K562 (cell line): ENCODE measurements around the gene SVOP. TPM values are rescaled to one million over a fixed set of nuclear protein-coding genes. Genes with fewer than 3 reads are reported as not detected.

Experiments
- ATAC-seq: fragments of 200-7000 bp; cut with Tn5 transposase; 3 replicates; pipeline ENCODE4 v1.9.1; 2020; ENCODE audit warnings: moderate library complexity
- BruUV-seq: library from RNA; stranded (reverse); fragments of 400-500 nt; replicated peaks from 2 replicates; lab custom pipeline; 2021; lab: Mats Ljungman, UMichigan
- CTCF ChIA-PET: fragments of 300-600 bp; formaldehyde crosslinking; extraction: SDS; loops from one replicate; lab custom pipeline; 2021; ENCODE audit warnings: low intra/inter-chr PET ratio; lab: Yijun Ruan, JAX
- POLR2A ChIA-PET: fragments of 300-600, 350-650 bp; sonication (Branson Sonifier 250); formaldehyde crosslinking; extraction: SDS; loops from one replicate; lab custom pipeline; 2021; ENCODE audit warnings: antibody characterized with exemption, inconsistent platforms; lab: Yijun Ruan, JAX
- DNase-seq, 4 experiments: peaks; one replicate each; pipeline versions ENCODE4 v3.0.0 to v3.0.0-alpha.2; 2011 to 2018; ENCODE audit warnings: low spot score in 3 of 4, mixed read lengths in 3 of 4; ENCODE audit errors: extremely low read depth in 1 of 4
- FAIRE-seq: peaks from 2 replicates; lab custom pipeline; 2011; peaks lifted over from hg19 to GRCh38; lab: Jason Lieb, UNC
- H2AFZ ChIP-seq: 2 replicates; pipeline ENCODE4 v1.6.0; 2011; ENCODE audit warnings: low read depth, low read length, control low read depth, inconsistent platforms
- H3K27ac ChIP-seq: fragments of 200-600 bp; 3 replicates; pipeline ENCODE4 v1.8.0; 2011; ENCODE audit warnings: low read depth, mild to moderate bottlenecking, control low read depth, inconsistent platforms, low read length, moderate library complexity, mixed read lengths; ENCODE audit errors: extremely low read depth
- H3K27me3 ChIP-seq, 2 experiments: fragments of 300-600 bp in 1 of 2; 2 replicates in 1 of 2; 3 replicates in 1 of 2; pipeline versions ENCODE4 v1.6.0 to v1.8.0; 2011; ENCODE audit warnings: inconsistent platforms in 2 of 2, low read length in 2 of 2, mild to moderate bottlenecking in 1 of 2, mixed read lengths in 1 of 2, moderate library complexity in 1 of 2; ENCODE audit not compliant: control insufficient read depth in 2 of 2, insufficient read depth in 2 of 2
- H3K36me3 ChIP-seq: fragments of 300-600 bp; 3 replicates; pipeline ENCODE4 v1.8.0; 2011; ENCODE audit warnings: mild to moderate bottlenecking, low read length, inconsistent platforms; ENCODE audit not compliant: control insufficient read depth, insufficient read depth
- H3K4me1 ChIP-seq, 2 experiments: fragments of 200-600 bp in 1 of 2; replicated peaks in 1 of 2; 2 replicates in 1 of 2; 3 replicates in 1 of 2; pipeline versions ENCODE4 v1.5.1 to v1.8.0; 2011; ENCODE audit warnings: inconsistent platforms in 2 of 2, low read length in 2 of 2, mild to moderate bottlenecking in 1 of 2, mixed read lengths in 1 of 2, moderate library complexity in 1 of 2; ENCODE audit not compliant: control insufficient read depth in 2 of 2, insufficient read depth in 2 of 2
- H3K4me2 ChIP-seq: 2 replicates; pipeline ENCODE4 v1.6.1; 2011; ENCODE audit warnings: low read length, control low read depth, inconsistent platforms, mixed read lengths; ENCODE audit not compliant: insufficient read depth
- H3K4me3 ChIP-seq: fragments of 200-600 bp; sonication (generic), shearing (Covaris generic); 2 replicates; pipeline ENCODE4 v1.5.1; 2016; ENCODE audit warnings: control low read depth, inconsistent platforms
- H3K79me2 ChIP-seq: fragments of 200-600 bp; 3 replicates; pipeline ENCODE4 v1.8.0; 2011; ENCODE audit warnings: low read length, inconsistent platforms; ENCODE audit not compliant: control insufficient read depth, insufficient read depth
- H3K9ac ChIP-seq, 2 experiments: 2 replicates each; pipeline versions ENCODE4 v1.6.0 to v1.6.1; 2011; ENCODE audit warnings: low read depth in 2 of 2, low read length in 2 of 2, control low read depth in 1 of 2, inconsistent platforms in 1 of 2, mild to moderate bottlenecking in 1 of 2, mixed read lengths in 1 of 2; ENCODE audit not compliant: insufficient read depth in 1 of 2
- H3K9me1 ChIP-seq: one replicate; pipeline ENCODE4 v1.6.0; 2011; ENCODE audit warnings: inconsistent platforms, mild to moderate bottlenecking, low read length, moderate library complexity; ENCODE audit not compliant: control insufficient read depth, insufficient read depth
- H3K9me3 ChIP-seq: replicated peaks from 2 replicates; pipeline ENCODE4 v1.5.1; 2011; ENCODE audit warnings: low read depth, low read length, inconsistent platforms; ENCODE audit not compliant: control insufficient read depth, insufficient read depth
- H4K20me1 ChIP-seq: replicated peaks from 2 replicates; pipeline ENCODE4 v1.6.1; 2011; ENCODE audit warnings: low read length, inconsistent platforms, mixed read lengths; ENCODE audit not compliant: control insufficient read depth, insufficient read depth
- BDP1 ChIP-seq: IDR thresholded peaks from 3 replicates; pipeline ENCODE4 v1.6.1; 2011; ENCODE audit not compliant: insufficient read length, insufficient read depth
- MTA1 ChIP-seq: fragments of 450-650 bp; IDR thresholded peaks from 2 replicates; pipeline ENCODE4 v1.6.1; 2017; ENCODE audit warnings: borderline replicate concordance
- TARDBP ChIP-seq: fragments of 450-650 bp; IDR thresholded peaks from 2 replicates; pipeline ENCODE4 v1.6.1; 2016
- ZEB2 ChIP-seq: fragments of 450-650 bp; IDR thresholded peaks from 2 replicates; pipeline ENCODE4 v1.6.1; 2016
- ZNF444 ChIP-seq: fragments of 250-450 bp; sonication (Bioruptor Pico); IDR thresholded peaks from 2 replicates; pipeline ENCODE4 v1.4.0; 2020; ENCODE audit warnings: mild to moderate bottlenecking, moderate library complexity
- WGBS: fragments of 100-300 bp; shearing (Covaris generic); methylation state at CpG from one replicate; pipeline ENCODE4 v1.1.6; 2016; ENCODE audit warnings: low coverage, mixed read lengths; ENCODE audit not compliant: insufficient coverage; ENCODE audit errors: missing lambda C conversion rate; 5-methylcytosine and 5-hydroxymethylcytosine counted together
- in situ Hi-C: fragments of 300-500 bp; cut with MboI; formaldehyde crosslinking; loops from 4 replicates; pipeline ENCODE4 v1.15.0; 2018; ENCODE audit warnings: inconsistent platforms, mixed read lengths
- intact Hi-C: fragments of 100-400 bp; cut with micrococcal nuclease; formaldehyde crosslinking; loops from 2 replicates; pipeline ENCODE4 v1.14.2; 2022
- polyA plus RNA-seq, 8 experiments: library from polyadenylated mRNA; depleted of rRNA in 4 of 8; stranded (reverse) in 5 of 8; unstranded in 3 of 8; fragments of >200 nt; fragmentation: Nextera tagmentation in 2 of 8; fragmentation: Illumina TruSeq in 1 of 8; extraction: Ambion mirVana in 2 of 8; extraction: Trizol in 1 of 8; gene quantifications; 2 replicates each; pipeline versions ENCODE4 v1.2.1 to v1.2.3, GENCODE V29; 2011 to 2014; ENCODE audit warnings: inconsistent platforms in 1 of 8, missing spikeins in 1 of 8
- total RNA-seq, 7 experiments: library from RNA; depleted of rRNA in 6 of 7; stranded (reverse); fragments of >200 nt in 6 of 7; fragmentation: Illumina TruSeq in 2 of 7; extraction: Trizol in 2 of 7; gene quantifications; 2 replicates each; pipeline versions ENCODE4 v1.2.1 to v1.2.3, GENCODE V29; 2011 to 2021; ENCODE audit warnings: low replicate concordance in 1 of 7
- TF ChIP-seq, protein P1 (sequence below): fragments of 450-650 bp; IDR thresholded peaks from 2 replicates; pipeline ENCODE4 v1.6.1; 2017; ENCODE audit warnings: antibody characterized with exemption
- TF ChIP-seq, protein P2 (sequence below), 3 experiments: fragments of 200-800 bp in 1 of 3; fragments of 250-450 bp in 1 of 3; fragments of 450-650 bp in 1 of 3; sonication (Bioruptor Pico) in 1 of 3; sonication (Bioruptor generic) in 1 of 3; formaldehyde crosslinking in 1 of 3; IDR thresholded peaks; 2 replicates each; pipeline versions ENCODE4 v1.6.1 to v1.8.0; 2016 to 2022; ENCODE audit warnings: mild to moderate bottlenecking in 2 of 3, missing genetic modification characterization in 2 of 3, missing compliant biosample characterization in 1 of 3, moderate library complexity in 1 of 3
- TF ChIP-seq, protein P3 (sequence below): fragments of 250-450 bp; sonication (Bioruptor Pico); IDR thresholded peaks from 2 replicates; pipeline ENCODE4 v1.4.0; 2020; ENCODE audit warnings: mild to moderate bottlenecking

Gene SVOP
- total and polyA plus RNA-seq, 9 of the 15 experiments (the other 6 are each of a cell fraction or from before 2014, with no cell fraction given): 0.01 to 0.09 (median 0.06) TPM; not detected in 1

DNA sequence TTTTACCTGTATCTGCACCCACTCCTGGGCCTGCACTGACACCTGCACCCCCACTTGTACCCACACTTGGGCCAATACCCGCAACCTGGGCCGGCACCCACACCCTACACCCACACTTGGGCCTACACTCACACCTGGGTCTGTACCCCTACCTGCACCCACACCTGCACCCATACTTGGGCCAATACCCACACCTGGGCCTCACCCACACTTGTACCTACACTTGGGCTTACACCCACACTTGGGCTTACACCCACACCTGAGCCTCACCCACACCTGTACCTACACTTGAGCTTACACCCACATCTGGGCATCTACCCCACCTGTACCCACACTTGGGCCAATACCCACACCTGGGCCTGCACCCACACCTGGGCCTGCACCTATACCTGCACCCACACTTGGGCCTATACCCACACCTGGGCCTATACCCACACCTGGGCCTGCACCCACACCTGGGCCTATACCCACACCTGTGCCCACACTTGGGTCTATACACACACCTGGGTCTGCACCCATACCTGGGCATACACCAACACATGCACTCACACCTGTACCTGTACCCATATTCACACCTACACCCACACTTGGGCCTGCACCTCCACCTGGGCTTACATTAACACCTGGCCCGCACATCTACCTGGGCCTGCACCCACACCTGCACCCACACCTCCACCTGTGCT lies 101.8 kb downstream of the SVOP start:
- BruUV-seq: no TSS peak
- Histone ChIP-seq H3K9me3 (0 out of 2 replicates have a peak, but pooled peaks cover 1% of the 10 kb centered on the region), H2AFZ (no peak overlapping the region), H3K27me3 (peaks cover 0 to 12% of the 10 kb centered on the region in 2 experiments; a peak in 1 of 5 replicates), H3K27ac (no peak overlapping the region), H3K4me1 (no peaks in the 10 kb centered on the region; a peak in 1 of 5 replicates), H3K36me3 (no peaks in the 10 kb centered on the region), H3K4me3 (no peak overlapping the region), H3K4me2 (no peak overlapping the region), H3K79me2 (no peaks in the 10 kb centered on the region), H4K20me1 (no peaks in the 10 kb centered on the region), H3K9me1 (no peaks in the 10 kb centered on the region), H3K9ac (no peak overlapping the region)
- TF ChIP-seq ZEB2 (peak; percentile 17; the same call in 1 of the 2 replicates), BDP1 (no peak)
- ChIA-PET POLR2A (no interaction called here), CTCF (no interaction called here)
- no peak for ATAC-seq
- intact Hi-C loops (no loop called here), in situ Hi-C loops (no loop called here)
- WGBS: 0% methylated on average over 3 of the region's 3 CpGs
- no peak for DNase-seq
- FAIRE-seq: no peak

DNA sequence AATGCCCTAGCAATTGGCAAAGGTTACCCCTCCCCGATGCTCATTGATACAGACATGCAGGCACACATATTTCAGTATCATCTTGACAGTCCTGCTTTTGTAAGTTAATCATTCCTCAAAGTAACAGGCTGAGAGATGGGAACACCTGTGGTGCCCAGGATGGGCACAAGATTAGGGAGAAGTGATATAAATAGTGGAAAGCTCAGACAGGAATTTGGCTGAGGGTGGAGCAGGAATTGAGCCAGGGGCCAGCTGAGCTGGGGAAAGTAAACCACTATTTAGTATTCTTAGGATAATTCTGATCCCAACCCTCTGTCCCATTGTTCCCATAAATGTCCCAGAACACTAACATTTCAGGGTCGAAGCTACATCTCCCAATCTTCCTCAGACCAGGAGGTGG lies 102.7 kb downstream of the SVOP start:
- ChIA-PET POLR2A (no interaction called here), CTCF (no interaction called here)
- intact Hi-C loops: no loop called here
- no peaks in the 10 kb centered on the region for H3K79me2 ChIP-seq
- no peak overlapping the region for H3K9ac ChIP-seq
- ATAC-seq (no peak), DNase-seq (no peak), FAIRE-seq (no peak)
- no peaks in the 10 kb centered on the region for H3K9me1 ChIP-seq
- WGBS: 3% methylated on average over 2 of the region's 2 CpGs
- H4K20me1 ChIP-seq: no peaks in the 10 kb centered on the region
- H3K27me3 ChIP-seq: peaks cover 0 to 9% of the 10 kb centered on the region in 2 experiments; a peak in 2 of 5 replicates
- in situ Hi-C loops: no loop called here
- H3K4me1 ChIP-seq: no peaks in the 10 kb centered on the region; a peak in 1 of 5 replicates
- H3K9me3 ChIP-seq: 0 out of 2 replicates have a peak, but pooled peaks cover 1% of the 10 kb centered on the region
- no TSS peak for BruUV-seq
- no peaks in the 10 kb centered on the region for H3K36me3 ChIP-seq
- H3K4me2 ChIP-seq: no peak overlapping the region
- no peak overlapping the region for H2AFZ ChIP-seq
- no peak overlapping the region for H3K27ac ChIP-seq
- no peak overlapping the region for H3K4me3 ChIP-seq
- TF ChIP-seq, protein P1, sequence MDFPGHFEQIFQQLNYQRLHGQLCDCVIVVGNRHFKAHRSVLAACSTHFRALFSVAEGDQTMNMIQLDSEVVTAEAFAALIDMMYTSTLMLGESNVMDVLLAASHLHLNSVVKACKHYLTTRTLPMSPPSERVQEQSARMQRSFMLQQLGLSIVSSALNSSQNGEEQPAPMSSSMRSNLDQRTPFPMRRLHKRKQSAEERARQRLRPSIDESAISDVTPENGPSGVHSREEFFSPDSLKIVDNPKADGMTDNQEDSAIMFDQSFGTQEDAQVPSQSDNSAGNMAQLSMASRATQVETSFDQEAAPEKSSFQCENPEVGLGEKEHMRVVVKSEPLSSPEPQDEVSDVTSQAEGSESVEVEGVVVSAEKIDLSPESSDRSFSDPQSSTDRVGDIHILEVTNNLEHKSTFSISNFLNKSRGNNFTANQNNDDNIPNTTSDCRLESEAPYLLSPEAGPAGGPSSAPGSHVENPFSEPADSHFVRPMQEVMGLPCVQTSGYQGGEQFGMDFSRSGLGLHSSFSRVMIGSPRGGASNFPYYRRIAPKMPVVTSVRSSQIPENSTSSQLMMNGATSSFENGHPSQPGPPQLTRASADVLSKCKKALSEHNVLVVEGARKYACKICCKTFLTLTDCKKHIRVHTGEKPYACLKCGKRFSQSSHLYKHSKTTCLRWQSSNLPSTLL: no peak
- no peak for TF ChIP-seq TARDBP
- TF ChIP-seq ZNF444 (CRISPR knock-in tag): no peak
- no peak for TF ChIP-seq MTA1
- TF ChIP-seq, protein P2, sequence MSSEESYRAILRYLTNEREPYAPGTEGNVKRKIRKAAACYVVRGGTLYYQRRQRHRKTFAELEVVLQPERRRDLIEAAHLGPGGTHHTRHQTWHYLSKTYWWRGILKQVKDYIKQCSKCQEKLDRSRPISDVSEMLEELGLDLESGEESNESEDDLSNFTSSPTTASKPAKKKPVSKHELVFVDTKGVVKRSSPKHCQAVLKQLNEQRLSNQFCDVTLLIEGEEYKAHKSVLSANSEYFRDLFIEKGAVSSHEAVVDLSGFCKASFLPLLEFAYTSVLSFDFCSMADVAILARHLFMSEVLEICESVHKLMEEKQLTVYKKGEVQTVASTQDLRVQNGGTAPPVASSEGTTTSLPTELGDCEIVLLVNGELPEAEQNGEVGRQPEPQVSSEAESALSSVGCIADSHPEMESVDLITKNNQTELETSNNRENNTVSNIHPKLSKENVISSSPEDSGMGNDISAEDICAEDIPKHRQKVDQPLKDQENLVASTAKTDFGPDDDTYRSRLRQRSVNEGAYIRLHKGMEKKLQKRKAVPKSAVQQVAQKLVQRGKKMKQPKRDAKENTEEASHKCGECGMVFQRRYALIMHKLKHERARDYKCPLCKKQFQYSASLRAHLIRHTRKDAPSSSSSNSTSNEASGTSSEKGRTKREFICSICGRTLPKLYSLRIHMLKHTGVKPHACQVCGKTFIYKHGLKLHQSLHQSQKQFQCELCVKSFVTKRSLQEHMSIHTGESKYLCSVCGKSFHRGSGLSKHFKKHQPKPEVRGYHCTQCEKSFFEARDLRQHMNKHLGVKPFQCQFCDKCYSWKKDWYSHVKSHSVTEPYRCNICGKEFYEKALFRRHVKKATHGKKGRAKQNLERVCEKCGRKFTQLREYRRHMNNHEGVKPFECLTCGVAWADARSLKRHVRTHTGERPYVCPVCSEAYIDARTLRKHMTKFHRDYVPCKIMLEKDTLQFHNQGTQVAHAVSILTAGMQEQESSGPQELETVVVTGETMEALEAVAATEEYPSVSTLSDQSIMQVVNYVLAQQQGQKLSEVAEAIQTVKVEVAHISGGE (CRISPR knock-in tag; IDR thresholded peaks at IDR 0.05): no peak
- TF ChIP-seq, protein P3, sequence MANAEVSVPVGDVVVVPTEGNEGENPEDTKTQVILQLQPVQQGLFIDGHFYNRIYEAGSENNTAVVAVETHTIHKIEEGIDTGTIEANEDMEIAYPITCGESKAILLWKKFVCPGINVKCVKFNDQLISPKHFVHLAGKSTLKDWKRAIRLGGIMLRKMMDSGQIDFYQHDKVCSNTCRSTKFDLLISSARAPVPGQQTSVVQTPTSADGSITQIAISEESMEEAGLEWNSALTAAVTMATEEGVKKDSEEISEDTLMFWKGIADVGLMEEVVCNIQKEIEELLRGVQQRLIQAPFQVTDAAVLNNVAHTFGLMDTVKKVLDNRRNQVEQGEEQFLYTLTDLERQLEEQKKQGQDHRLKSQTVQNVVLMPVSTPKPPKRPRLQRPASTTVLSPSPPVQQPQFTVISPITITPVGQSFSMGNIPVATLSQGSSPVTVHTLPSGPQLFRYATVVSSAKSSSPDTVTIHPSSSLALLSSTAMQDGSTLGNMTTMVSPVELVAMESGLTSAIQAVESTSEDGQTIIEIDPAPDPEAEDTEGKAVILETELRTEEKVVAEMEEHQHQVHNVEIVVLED (CRISPR knock-in tag): no peak
